Upper lobe of right lung (tissue), 1 donor: ENCODE measurements around the gene EFTUD2. TPM values are rescaled to one million over a fixed set of nuclear protein-coding genes. Genes with fewer than 3 reads are reported as not detected.

Source experiments
- ATAC-seq: fragments of 200-7000 bp; cut with Tn5 transposase; one replicate; pipeline ENCODE4 v1.9.1; 2020; ENCODE audit warnings: mild to moderate bottlenecking, moderate library complexity
- DNase-seq: peaks from one replicate; pipeline ENCODE4 v3.0.0-alpha.2; 2020
- H3K27ac ChIP-seq: fragments of 200-600 bp; one replicate; pipeline ENCODE4 v1.8.0; 2022
- H3K27me3 ChIP-seq: fragments of 200-600 bp; one replicate; pipeline ENCODE4 v1.8.0; 2022; ENCODE audit warnings: mild to moderate bottlenecking
- H3K36me3 ChIP-seq: fragments of 200-600 bp; one replicate; pipeline ENCODE4 v1.8.0; 2022
- H3K4me1 ChIP-seq: fragments of 200-600 bp; one replicate; pipeline ENCODE4 v1.8.0; 2022
- H3K4me3 ChIP-seq: fragments of 200-600 bp; one replicate; pipeline ENCODE4 v1.8.0; 2022; ENCODE audit warnings: mild to moderate bottlenecking
- H3K9me3 ChIP-seq: fragments of 200-600 bp; one replicate; pipeline ENCODE4 v1.8.0; 2022
- CTCF ChIP-seq: fragments of 200-600 bp; IDR thresholded peaks from one replicate; pipeline ENCODE4 v1.8.0; 2022; ENCODE audit warnings: antibody characterized with exemption
- intact Hi-C: fragments of 100-400 bp; cut with DNase I; formaldehyde crosslinking; loops from one replicate; pipeline ENCODE4 v1.11.0; 2022
- total RNA-seq: library from RNA; stranded (reverse); fragmentation: NEBNext Ultra II Directional; extraction: Animal tissue kit (Norgen Biotek cat#: 25700); gene quantifications from one replicate; pipeline ENCODE4 v1.2.1, GENCODE V29; 2021
- donor health status: DM: no; HTN: yes; CAD: no; lungs with severe emphysema.

The EFTUD2 gene
- total RNA-seq, 1 donor from 2014 or later: 74.4 TPM

GRCh38 chr17:44941712-44942331 is 42.6 kb upstream of the EFTUD2 start:
- no peaks in the 10 kb centered on the region for H3K36me3 ChIP-seq
- DNase-seq (peak; percentile 38), ATAC-seq (no peak)
- H3K27me3 ChIP-seq: no peaks in the 10 kb centered on the region
- no peak overlapping the region for H3K4me3 ChIP-seq
- no peaks in the 10 kb centered on the region for H3K9me3 ChIP-seq
- intact Hi-C loops: no loop called here
- H3K27ac ChIP-seq: no peak overlapping the region
- TF ChIP-seq CTCF: no peak
- H3K4me1 ChIP-seq: no peaks in the 10 kb centered on the region

GRCh38 chr17:44940768-44941167 is 41.5 kb upstream of the EFTUD2 start:
- no peaks in the 10 kb centered on the region for H3K36me3 ChIP-seq
- no peak overlapping the region for H3K27ac ChIP-seq
- no peaks in the 10 kb centered on the region for H3K4me1 ChIP-seq
- no peaks in the 10 kb centered on the region for H3K9me3 ChIP-seq
- no peaks in the 10 kb centered on the region for H3K27me3 ChIP-seq
- ATAC-seq: no peak
- DNase-seq: no peak
- intact Hi-C loops: no loop called here
- TF ChIP-seq CTCF: no peak
- no peak overlapping the region for H3K4me3 ChIP-seq

DNA sequence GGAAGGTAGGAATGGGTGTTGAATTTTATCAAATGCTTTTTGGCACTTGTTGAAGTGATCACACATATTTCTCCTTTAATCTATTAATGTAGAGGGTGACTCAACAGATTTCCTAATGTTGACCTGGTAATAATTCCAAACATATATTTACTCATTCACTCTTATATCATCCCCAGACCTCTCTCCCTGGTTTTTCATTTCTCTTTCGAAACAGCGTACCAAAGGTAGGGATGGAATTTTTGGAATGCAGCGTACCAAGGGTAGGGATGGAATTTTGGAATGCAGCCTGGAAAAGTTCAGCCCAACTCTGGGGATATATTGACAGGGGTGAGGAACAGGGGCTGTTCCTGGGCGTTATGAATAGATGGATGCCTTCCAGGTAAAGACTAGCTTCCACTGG is 41.1 kb upstream of the EFTUD2 start:
- Histone ChIP-seq H3K4me3 (no peak overlapping the region), H3K4me1 (no peaks in the 10 kb centered on the region), H3K27ac (no peak overlapping the region), H3K9me3 (no peaks in the 10 kb centered on the region), H3K27me3 (no peaks in the 10 kb centered on the region), H3K36me3 (no peaks in the 10 kb centered on the region)
- TF ChIP-seq CTCF: no peak
- ATAC-seq (peak; percentile 70), DNase-seq (no peak)
- intact Hi-C loops: no loop called here

DNA sequence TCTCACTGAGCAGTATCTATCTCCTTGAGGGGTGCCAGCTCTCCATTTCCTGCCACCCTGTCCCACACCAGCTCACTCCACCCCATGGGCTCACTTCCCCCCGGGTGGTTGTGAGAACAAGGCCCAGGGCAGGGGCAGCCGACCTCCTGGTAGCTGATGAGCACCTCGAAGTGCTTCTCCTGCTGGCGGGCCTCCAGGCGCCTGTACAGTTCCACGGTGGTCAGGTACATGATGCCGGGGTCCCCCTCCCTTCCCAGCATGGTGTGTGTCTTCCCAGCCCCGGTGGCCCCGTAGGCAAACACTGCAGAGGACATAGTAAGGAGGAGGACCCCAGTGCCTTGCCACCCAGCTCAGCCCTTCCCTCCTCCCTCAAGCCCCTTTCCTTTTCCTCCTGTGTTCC is 35.9 kb upstream of the EFTUD2 start:
- H3K9me3 ChIP-seq: no peaks in the 10 kb centered on the region
- DNase-seq: peak; percentile 54
- H3K4me3 ChIP-seq: no peak overlapping the region
- no peaks in the 10 kb centered on the region for H3K27me3 ChIP-seq
- intact Hi-C loops: no loop called here
- no peak for ATAC-seq
- H3K4me1 ChIP-seq: no peaks in the 10 kb centered on the region
- no peak for TF ChIP-seq CTCF
- H3K27ac ChIP-seq: no peak overlapping the region
- H3K36me3 ChIP-seq: no peaks in the 10 kb centered on the region

GRCh38 chr17:44934745-44935105 is 35.5 kb upstream of the EFTUD2 start:
- Histone ChIP-seq H3K36me3 (no peaks in the 10 kb centered on the region), H3K9me3 (no peaks in the 10 kb centered on the region), H3K4me1 (no peaks in the 10 kb centered on the region), H3K27ac (no peak overlapping the region), H3K4me3 (no peak overlapping the region), H3K27me3 (no peaks in the 10 kb centered on the region)
- ATAC-seq (no peak), DNase-seq (peak; percentile 25)
- TF ChIP-seq CTCF: no peak
- intact Hi-C loops: no loop called here
